Endothelial cell (in vitro differentiated cells): Measurements from ENCODE around the gene SLC5A5. TPM values are rescaled to one million over a fixed set of nuclear protein-coding genes. Genes with fewer than 3 reads are reported as not detected.

ENCODE experiments used
- DNase-seq: peaks from one replicate; pipeline ENCODE4 v3.0.0; 2021; ENCODE audit warnings: low spot score
- H3K27ac Mint-ChIP-seq: one replicate; pipeline ENCODE4 v1.8.0; 2021; ENCODE audit warnings: mixed read lengths, inconsistent platforms; ENCODE audit not compliant: unreplicated experiment
- H3K27me3 Mint-ChIP-seq: one replicate; pipeline ENCODE4 v1.8.0; 2021; ENCODE audit warnings: mild to moderate bottlenecking, moderate library complexity, mixed read lengths, inconsistent platforms; ENCODE audit not compliant: unreplicated experiment
- H3K36me3 Mint-ChIP-seq: one replicate; pipeline ENCODE4 v1.8.0; 2021; ENCODE audit warnings: mild to moderate bottlenecking, low read depth, mixed read lengths, inconsistent platforms; ENCODE audit not compliant: unreplicated experiment
- H3K4me1 Mint-ChIP-seq: one replicate; pipeline ENCODE4 v1.8.0; 2021; ENCODE audit warnings: mild to moderate bottlenecking, mixed read lengths, inconsistent platforms; ENCODE audit not compliant: unreplicated experiment
- H3K4me3 Mint-ChIP-seq: one replicate; pipeline ENCODE4 v1.8.0; 2021; ENCODE audit warnings: mild to moderate bottlenecking, mixed read lengths, inconsistent platforms; ENCODE audit not compliant: unreplicated experiment
- H3K9me3 Mint-ChIP-seq: one replicate; pipeline ENCODE4 v1.8.0; 2021; ENCODE audit warnings: mixed read lengths, inconsistent platforms; ENCODE audit not compliant: unreplicated experiment
- CTCF ChIP-seq: fragments of 200-600 bp; sonication (generic); IDR thresholded peaks from one replicate; pipeline ENCODE4 v1.5.0; 2021; ENCODE audit warnings: antibody characterized with exemption; ENCODE audit not compliant: unreplicated experiment
- total RNA-seq: library from RNA; stranded (reverse); fragmentation: NEBNext Ultra II Directional; extraction: Animal tissue kit (Norgen Biotek cat#: 25700); gene quantifications from one replicate; pipeline ENCODE4 v1.2.1, GENCODE V29; 2021; ENCODE audit not compliant: unreplicated experiment

SLC5A5 gene
- total RNA-seq, 1 donor from 2014 or later = not detected

- H3K4me3 Mint-ChIP-seq = no peak overlapping the region
- DNase-seq = no peak
- TF ChIP-seq CTCF = no peak
- H3K27ac Mint-ChIP-seq = no peak overlapping the region
- no peaks in the 10 kb centered on the region for H3K27me3 Mint-ChIP-seq
- no peaks in the 10 kb centered on the region for H3K36me3 Mint-ChIP-seq
- H3K4me1 Mint-ChIP-seq = no peaks in the 10 kb centered on the region
- no peaks in the 10 kb centered on the region for H3K9me3 Mint-ChIP-seq
These were observed 50.4 kb downstream of the SLC5A5 start for GRCh38 chr19:17922138-17922537.

GRCh38 chr19:17926044-17926443, 54.3 kb downstream of the SLC5A5 start:
- no peak overlapping the region for H3K27ac Mint-ChIP-seq
- H3K27me3 Mint-ChIP-seq = no peaks in the 10 kb centered on the region
- no peaks in the 10 kb centered on the region for H3K36me3 Mint-ChIP-seq
- no peak for DNase-seq
- TF ChIP-seq CTCF = no peak
- H3K4me1 Mint-ChIP-seq = no peaks in the 10 kb centered on the region
- no peak overlapping the region for H3K4me3 Mint-ChIP-seq
- no peaks in the 10 kb centered on the region for H3K9me3 Mint-ChIP-seq

- TF ChIP-seq CTCF = no peak
- H3K9me3 Mint-ChIP-seq = no peaks in the 10 kb centered on the region
- H3K27ac Mint-ChIP-seq = no peak overlapping the region
- no peaks in the 10 kb centered on the region for H3K36me3 Mint-ChIP-seq
- H3K4me3 Mint-ChIP-seq = no peak overlapping the region
- H3K27me3 Mint-ChIP-seq = peaks cover 6% of the 10 kb centered on the region
- H3K4me1 Mint-ChIP-seq = peaks cover 9% of the 10 kb centered on the region
- no peak for DNase-seq
These were observed 57.3 kb downstream of the SLC5A5 start for GRCh38 chr19:17929056-17929455.

GRCh38 chr19:17931532-17932191, 59.9 kb downstream of the SLC5A5 start:
- Mint-ChIP-seq H3K27ac (no peak overlapping the region), H3K4me1 (peaks cover 9% of the 10 kb centered on the region), H3K4me3 (peak overlapping the region; percentile 80), H3K9me3 (no peaks in the 10 kb centered on the region), H3K36me3 (no peaks in the 10 kb centered on the region), H3K27me3 (peaks cover 8% of the 10 kb centered on the region)
- DNase-seq = no peak
- TF ChIP-seq CTCF = no peak

- Mint-ChIP-seq H3K36me3 (no peaks in the 10 kb centered on the region), H3K27me3 (peaks cover 8% of the 10 kb centered on the region), H3K27ac (peak within 1 kb of the TSS; percentile 81), H3K4me1 (peaks cover 9% of the 10 kb centered on the region), H3K4me3 (peak within 1 kb of the TSS; percentile 88), H3K9me3 (no peaks in the 10 kb centered on the region)
- TF ChIP-seq CTCF = peak; percentile 71
- DNase-seq = peak; percentile 92
These were observed 61.0 kb downstream of the SLC5A5 start, which contains the start of gene CCDC124 for GRCh38 chr19:17932485-17933338. TSS of gene CCDC124 (plus strand) at chr19:17933015. CDS start at chr19:17936421, 3,406 bp downstream.
